Breast epithelium (tissue), 4 donors: ENCODE measurements around the gene HECTD1. TPM values are rescaled to one million over a fixed set of nuclear protein-coding genes. Genes with fewer than 3 reads are reported as not detected.

Experiments used
- DNase-seq, 2 donors: peaks; one replicate each; pipeline ENCODE4 v3.0.0-alpha.2; 2019; ENCODE audit warnings: low spot score in 2 of 2
- H3K27ac ChIP-seq, 2 donors: fragments of 200-600 bp; sonication (generic) in 1 of 2; one replicate each; pipeline ENCODE4 v1.5.1; 2016 to 2019; ENCODE audit warnings: mild to moderate bottlenecking in 1 of 2
- H3K27me3 ChIP-seq, 2 donors: fragments of 200-600 bp; sonication (generic) in 1 of 2; one replicate each; pipeline versions ENCODE4 v1.5.1 to v1.6.0; 2017 to 2019; ENCODE audit warnings: control low read depth in 1 of 2, mild to moderate bottlenecking in 1 of 2
- H3K36me3 ChIP-seq: fragments of 200-600 bp; one replicate; pipeline ENCODE4 v1.5.1; 2019
- H3K4me1 ChIP-seq, 2 donors: fragments of 200-600 bp; sonication (generic); one replicate each; pipeline ENCODE4 v1.5.1; 2016 to 2019; ENCODE audit warnings: control low read depth in 1 of 2
- H3K4me3 ChIP-seq, 3 donors: fragments of 200-600 bp; sonication (generic); 1 replicate in 2 of 3; 2 replicates in 1 of 3; pipeline ENCODE4 v1.5.1; 2016 to 2019; ENCODE audit warnings: mild to moderate bottlenecking in 3 of 3, moderate library complexity in 2 of 3
- H3K9me3 ChIP-seq, 2 donors: fragments of 200-600 bp; sonication (generic) in 1 of 2; one replicate each; pipeline ENCODE4 v1.5.1; 2016 to 2019; ENCODE audit warnings: control low read depth in 1 of 2
- CTCF ChIP-seq, 3 donors: fragments of 450-650 bp; IDR thresholded peaks; one replicate each; pipeline ENCODE4 v1.5.1; 2016 to 2017; ENCODE audit warnings: antibody characterized with exemption in 3 of 3, mild to moderate bottlenecking in 3 of 3, moderate library complexity in 3 of 3
- POLR2A ChIP-seq: fragments of 450-650 bp; IDR thresholded peaks from one replicate; pipeline ENCODE4 v1.6.1; 2016; ENCODE audit warnings: antibody characterized with exemption, mild to moderate bottlenecking, moderate library complexity
- POLR2AphosphoS5 ChIP-seq, 3 donors: sonication (generic); formaldehyde crosslinking; IDR thresholded peaks; one replicate each; pipeline ENCODE4 v1.6.1; 2017; ENCODE audit warnings: antibody characterized with exemption in 3 of 3
- intact Hi-C: fragments of 100-400 bp; cut with DNase I; formaldehyde crosslinking; loops from one replicate; pipeline ENCODE4 v1.15.1; 2023; ENCODE audit warnings: low total_unique reads
- total RNA-seq, 3 donors: library from RNA; depleted of rRNA; stranded (reverse); fragments of >200 nt; gene quantifications; one replicate each; pipeline ENCODE4 v1.1.0, GENCODE V29; 2016

HECTD1 gene
- total RNA-seq, 3 donors from 2014 or later: 242 to 276 (median 252) TPM

- intact Hi-C loops: no loop called here
- no peak overlapping the region for H3K4me3 ChIP-seq
Measured at GRCh38 chr14:31203414-31203742, 4.2 kb downstream of the HECTD1 start.

GRCh38 chr14:31201111-31201510, 6.5 kb downstream of the HECTD1 start:
- Histone ChIP-seq H3K27me3 (no peaks in the 10 kb centered on the region), H3K4me3 (no peak overlapping the region), H3K36me3 (no peaks in the 10 kb centered on the region), H3K4me1 (peaks cover 0 to 9% of the 10 kb centered on the region in 2 donors), H3K27ac (no peak overlapping the region), H3K9me3 (no peaks in the 10 kb centered on the region)
- no peak for TF ChIP-seq POLR2AphosphoS5 (IDR thresholded peaks at IDR 0.05)
- no peak for TF ChIP-seq POLR2A
- TF ChIP-seq CTCF (IDR thresholded peaks at IDR 0.05): no peak
- DNase-seq: no peak
- intact Hi-C loops: no loop called here

More at GRCh38 chr14:31203414-31203742, 4.2 kb downstream of the HECTD1 start:
- H3K27ac ChIP-seq: no peak overlapping the region
- H3K9me3 ChIP-seq: no peaks in the 10 kb centered on the region
- DNase-seq: no peak
- no peaks in the 10 kb centered on the region for H3K27me3 ChIP-seq
- H3K36me3 ChIP-seq: no peaks in the 10 kb centered on the region
- peaks cover 0 to 5% of the 10 kb centered on the region in 2 donors for H3K4me1 ChIP-seq
- no peak for TF ChIP-seq POLR2A
- TF ChIP-seq CTCF (IDR thresholded peaks at IDR 0.05): no peak
- no peak for TF ChIP-seq POLR2AphosphoS5 (IDR thresholded peaks at IDR 0.05)

- Histone ChIP-seq H3K27me3 (no peaks in the 10 kb centered on the region), H3K4me1 (peaks cover 0 to 9% of the 10 kb centered on the region in 2 donors), H3K9me3 (no peaks in the 10 kb centered on the region), H3K27ac (no peak overlapping the region), H3K4me3 (no peak overlapping the region), H3K36me3 (no peaks in the 10 kb centered on the region)
- intact Hi-C loops: no loop called here
- DNase-seq: no peak
- TF ChIP-seq CTCF (IDR thresholded peaks at IDR 0.05) (no peak), POLR2AphosphoS5 (IDR thresholded peaks at IDR 0.05) (no peak), POLR2A (no peak)
Measured at GRCh38 chr14:31200702-31200990, 6.9 kb downstream of the HECTD1 start.

GRCh38 chr14:31197671-31198070, 9.9 kb downstream of the HECTD1 start:
- Histone ChIP-seq H3K27me3 (no peaks in the 10 kb centered on the region), H3K4me3 (no peak overlapping the region), H3K9me3 (no peaks in the 10 kb centered on the region), H3K27ac (no peak overlapping the region), H3K36me3 (no peaks in the 10 kb centered on the region), H3K4me1 (peaks cover 0 to 9% of the 10 kb centered on the region in 2 donors)
- no peak for DNase-seq
- no peak for TF ChIP-seq CTCF (IDR thresholded peaks at IDR 0.05)
- no peak for TF ChIP-seq POLR2A
- no peak for TF ChIP-seq POLR2AphosphoS5 (IDR thresholded peaks at IDR 0.05)
- intact Hi-C loops: no loop called here

GRCh38 chr14:31196839-31197492, 10.6 kb downstream of the HECTD1 start:
- TF ChIP-seq CTCF (IDR thresholded peaks at IDR 0.05) (no peak), POLR2AphosphoS5 (IDR thresholded peaks at IDR 0.05) (no peak), POLR2A (no peak)
- Histone ChIP-seq H3K27me3 (no peaks in the 10 kb centered on the region), H3K27ac (no peak overlapping the region), H3K9me3 (no peaks in the 10 kb centered on the region), H3K4me1 (peaks cover 0 to 5% of the 10 kb centered on the region in 2 donors), H3K4me3 (no peak overlapping the region), H3K36me3 (no peaks in the 10 kb centered on the region)
- intact Hi-C loops: no loop called here
- no peak for DNase-seq
